Progenitor cell of endocrine pancreas (in vitro differentiated cells): ENCODE measurements around the gene ADAM12. TPM values are rescaled to one million over a fixed set of nuclear protein-coding genes. Genes with fewer than 3 reads are reported as not detected.

ENCODE experiments used
- DNase-seq: peaks from one replicate; pipeline ENCODE4 v3.0.0; 2021; ENCODE audit warnings: low spot score; ENCODE audit not compliant: unreplicated experiment
- H3K27ac Mint-ChIP-seq: 2 replicates; pipeline ENCODE4 v1.8.0; 2021; ENCODE audit warnings: mild to moderate bottlenecking, moderate library complexity, mixed read lengths
- H3K27me3 Mint-ChIP-seq: 2 replicates; pipeline ENCODE4 v1.8.0; 2021; ENCODE audit warnings: mixed read lengths
- H3K36me3 Mint-ChIP-seq: 2 replicates; pipeline ENCODE4 v1.8.0; 2022; ENCODE audit warnings: mixed read lengths; ENCODE audit not compliant: insufficient read depth
- H3K4me1 Mint-ChIP-seq: 2 replicates; pipeline ENCODE4 v1.8.0; 2021; ENCODE audit warnings: low read depth, mixed read lengths
- H3K4me3 Mint-ChIP-seq: 2 replicates; pipeline ENCODE4 v1.8.0; 2021; ENCODE audit warnings: low read depth, mild to moderate bottlenecking, moderate library complexity, mixed read lengths
- H3K9me3 Mint-ChIP-seq: 2 replicates; pipeline ENCODE4 v1.8.0; 2021; ENCODE audit warnings: low read depth, mixed read lengths
- total RNA-seq: library from RNA; stranded (reverse); gene quantifications from 2 replicates; pipeline ENCODE4 v1.2.1, GENCODE V29; 2021
- TF ChIP-seq, protein P1 (sequence below): fragments of 200-600 bp; sonication (generic); IDR thresholded peaks from one replicate; pipeline ENCODE4 v1.5.0; 2021; ENCODE audit warnings: antibody characterized with exemption, mild to moderate bottlenecking; ENCODE audit not compliant: unreplicated experiment

The ADAM12 gene
- total RNA-seq, 1 donor from 2014 or later, result 1.8 TPM

DNA sequence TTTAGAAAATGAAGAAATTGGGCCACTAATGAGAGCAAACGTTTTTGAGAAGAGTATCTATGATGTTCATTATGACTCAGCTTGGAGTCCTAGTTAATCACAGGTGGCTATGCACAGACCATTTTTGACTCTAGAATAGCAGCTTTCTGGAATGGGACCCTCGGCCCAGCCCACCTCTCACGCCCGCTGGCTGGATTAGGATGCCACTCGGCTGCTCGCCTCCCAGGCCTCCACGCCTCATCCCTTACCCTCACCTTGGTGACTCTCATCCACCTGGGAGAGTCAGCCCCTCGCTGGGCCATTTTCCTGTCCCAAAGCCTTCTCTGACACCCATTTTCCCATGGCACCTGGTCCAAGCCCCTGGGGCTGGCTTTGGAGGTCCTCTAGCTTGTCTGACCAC is 173.6 kb downstream of the ADAM12 start:
- Mint-ChIP-seq H3K9me3 (no peaks in the 10 kb centered on the region), H3K4me1 (no peaks in the 10 kb centered on the region), H3K36me3 (no peaks in the 10 kb centered on the region), H3K27ac (no peak overlapping the region), H3K27me3 (peaks cover 24% of the 10 kb centered on the region), H3K4me3 (no peak overlapping the region)
- TF ChIP-seq, protein P1, sequence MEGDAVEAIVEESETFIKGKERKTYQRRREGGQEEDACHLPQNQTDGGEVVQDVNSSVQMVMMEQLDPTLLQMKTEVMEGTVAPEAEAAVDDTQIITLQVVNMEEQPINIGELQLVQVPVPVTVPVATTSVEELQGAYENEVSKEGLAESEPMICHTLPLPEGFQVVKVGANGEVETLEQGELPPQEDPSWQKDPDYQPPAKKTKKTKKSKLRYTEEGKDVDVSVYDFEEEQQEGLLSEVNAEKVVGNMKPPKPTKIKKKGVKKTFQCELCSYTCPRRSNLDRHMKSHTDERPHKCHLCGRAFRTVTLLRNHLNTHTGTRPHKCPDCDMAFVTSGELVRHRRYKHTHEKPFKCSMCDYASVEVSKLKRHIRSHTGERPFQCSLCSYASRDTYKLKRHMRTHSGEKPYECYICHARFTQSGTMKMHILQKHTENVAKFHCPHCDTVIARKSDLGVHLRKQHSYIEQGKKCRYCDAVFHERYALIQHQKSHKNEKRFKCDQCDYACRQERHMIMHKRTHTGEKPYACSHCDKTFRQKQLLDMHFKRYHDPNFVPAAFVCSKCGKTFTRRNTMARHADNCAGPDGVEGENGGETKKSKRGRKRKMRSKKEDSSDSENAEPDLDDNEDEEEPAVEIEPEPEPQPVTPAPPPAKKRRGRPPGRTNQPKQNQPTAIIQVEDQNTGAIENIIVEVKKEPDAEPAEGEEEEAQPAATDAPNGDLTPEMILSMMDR, result no peak
- DNase-seq, result no peak

DNA sequence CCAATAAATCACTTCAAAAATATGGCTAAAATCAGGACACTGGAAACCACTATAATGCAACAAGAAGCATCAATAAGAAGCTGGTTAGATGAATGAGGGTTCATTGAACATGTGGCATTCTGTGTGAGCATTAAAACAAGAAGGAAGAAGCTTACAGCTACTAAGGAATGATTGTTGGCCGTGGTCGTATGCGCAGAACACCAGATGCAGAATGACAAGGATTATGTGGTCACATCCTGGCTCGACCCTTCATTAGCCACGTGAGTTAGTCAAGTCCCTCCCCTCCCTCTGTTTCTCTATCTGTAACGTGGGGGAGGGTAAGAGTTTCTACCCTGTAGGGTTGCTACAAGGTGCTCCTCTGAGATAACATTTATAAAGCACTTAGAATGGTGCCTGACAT is 174.3 kb downstream of the ADAM12 start:
- TF ChIP-seq, protein P1, result no peak
- H3K27ac Mint-ChIP-seq, result no peak overlapping the region
- no peaks in the 10 kb centered on the region for H3K9me3 Mint-ChIP-seq
- no peaks in the 10 kb centered on the region for H3K4me1 Mint-ChIP-seq
- no peaks in the 10 kb centered on the region for H3K36me3 Mint-ChIP-seq
- H3K27me3 Mint-ChIP-seq, result peaks cover 24% of the 10 kb centered on the region
- no peak overlapping the region for H3K4me3 Mint-ChIP-seq
- DNase-seq, result no peak

DNA sequence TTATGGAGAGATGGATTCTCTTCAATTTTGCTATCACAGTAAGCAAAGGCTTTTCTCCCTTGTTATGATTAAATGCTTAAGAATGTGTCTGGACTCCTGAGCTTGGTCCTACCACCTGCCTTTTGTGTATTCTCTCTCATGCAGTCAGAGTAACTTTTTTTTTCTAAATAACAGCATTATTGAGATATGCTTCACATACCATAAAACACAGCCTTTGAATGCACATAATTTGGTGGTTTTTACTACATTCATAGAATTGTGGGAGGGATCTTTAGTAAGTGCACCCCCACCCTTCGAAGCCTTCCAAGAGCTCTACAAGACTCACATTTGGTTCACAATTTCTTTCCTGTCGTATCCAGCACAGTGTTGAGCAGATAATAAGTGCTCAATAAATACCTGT is 175.5 kb downstream of the ADAM12 start:
- H3K27ac Mint-ChIP-seq, result no peak overlapping the region
- no peaks in the 10 kb centered on the region for H3K9me3 Mint-ChIP-seq
- no peak for DNase-seq
- H3K27me3 Mint-ChIP-seq, result peaks cover 27% of the 10 kb centered on the region
- TF ChIP-seq, protein P1, result no peak
- H3K36me3 Mint-ChIP-seq, result no peaks in the 10 kb centered on the region
- no peak overlapping the region for H3K4me3 Mint-ChIP-seq
- H3K4me1 Mint-ChIP-seq, result no peaks in the 10 kb centered on the region

DNA sequence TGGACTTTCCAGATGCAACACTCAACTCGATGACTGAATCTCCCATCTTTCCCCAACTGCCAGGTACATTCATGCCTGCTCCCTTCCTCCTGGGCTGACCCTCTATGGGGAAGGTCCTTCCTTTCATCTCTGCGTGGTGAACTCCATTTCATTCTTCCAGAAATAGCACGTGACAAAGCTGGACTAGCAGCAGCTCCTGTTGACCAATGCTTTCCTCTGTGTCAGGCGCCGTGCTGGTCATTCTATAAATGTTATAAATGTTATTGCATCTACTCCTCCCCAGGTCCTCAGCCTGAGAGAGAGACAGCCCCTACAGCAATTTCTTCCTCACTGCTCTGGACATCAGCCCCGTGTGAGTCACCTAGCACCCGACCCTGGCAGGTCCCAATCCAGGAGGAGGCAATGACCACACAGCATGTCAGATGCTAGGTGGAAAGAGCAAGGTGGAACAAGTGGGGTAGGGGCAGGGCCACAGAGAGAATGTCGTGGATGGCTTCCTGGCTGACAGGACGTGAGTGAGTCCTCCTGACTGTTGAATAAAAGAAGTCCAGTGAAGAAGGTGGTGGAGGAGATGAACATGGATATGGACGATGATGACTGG is 178.1 kb downstream of the ADAM12 start:
- DNase-seq, result no peak
- Mint-ChIP-seq H3K4me1 (no peaks in the 10 kb centered on the region), H3K27me3 (peaks cover 22% of the 10 kb centered on the region), H3K36me3 (no peaks in the 10 kb centered on the region), H3K4me3 (no peak overlapping the region), H3K27ac (no peak overlapping the region), H3K9me3 (no peaks in the 10 kb centered on the region)
- TF ChIP-seq, protein P1, result no peak

DNA sequence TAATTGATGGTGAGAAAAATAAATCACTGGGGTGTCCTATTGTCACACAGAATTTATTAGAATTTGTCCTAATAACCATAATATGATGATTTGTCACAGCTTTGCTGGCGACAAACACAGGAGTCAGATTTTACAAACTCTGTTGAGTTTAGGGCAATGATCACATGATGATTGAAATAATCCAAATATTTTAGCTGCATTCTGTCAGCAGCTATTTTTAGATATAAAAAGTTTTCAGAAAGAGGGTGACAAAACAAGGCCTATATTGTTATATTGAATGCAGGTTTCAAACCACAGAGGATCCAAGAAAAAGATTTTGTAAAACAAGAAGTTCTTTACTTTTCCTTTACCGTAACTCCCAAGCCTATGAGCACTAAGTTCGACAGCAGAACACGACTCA is 178.8 kb downstream of the ADAM12 start:
- Mint-ChIP-seq H3K27ac (no peak overlapping the region), H3K36me3 (no peaks in the 10 kb centered on the region), H3K9me3 (no peaks in the 10 kb centered on the region), H3K27me3 (peaks cover 22% of the 10 kb centered on the region), H3K4me3 (no peak overlapping the region), H3K4me1 (no peaks in the 10 kb centered on the region)
- DNase-seq, result no peak
- TF ChIP-seq, protein P1, result no peak
